Trophoblast cell (in vitro differentiated cells and primary cell): ENCODE results near the gene CLTB. TPM values are rescaled to one million over a fixed set of nuclear protein-coding genes. Genes with fewer than 3 reads are reported as not detected.

Experiments used
- DNase-seq, 2 donors: peaks; one replicate each; pipeline ENCODE4 v3.0.0-alpha.2; 2016
- H2AFZ ChIP-seq: 2 replicates; pipeline ENCODE4 v1.6.1; 2013; ENCODE audit warnings: low read length, moderate library complexity, mild to moderate bottlenecking; ENCODE audit not compliant: insufficient read depth, poor library complexity
- H2AK5ac ChIP-seq: 2 replicates; pipeline ENCODE4 v1.6.1; 2013; ENCODE audit warnings: mild to moderate bottlenecking, low read length
- H2BK120ac ChIP-seq: 2 replicates; pipeline ENCODE4 v1.6.1; 2013; ENCODE audit warnings: low read length, mild to moderate bottlenecking, moderate library complexity; ENCODE audit not compliant: insufficient read depth, poor library complexity
- H2BK12ac ChIP-seq: 2 replicates; pipeline ENCODE4 v1.6.1; 2013; ENCODE audit warnings: mild to moderate bottlenecking, low read length, moderate library complexity
- H2BK5ac ChIP-seq: 2 replicates; pipeline ENCODE4 v1.6.1; 2013; ENCODE audit warnings: low read length, low read depth, moderate library complexity, mild to moderate bottlenecking; ENCODE audit not compliant: poor library complexity
- H3K14ac ChIP-seq: 2 replicates; pipeline ENCODE4 v1.6.1; 2013; ENCODE audit warnings: mild to moderate bottlenecking, low read length
- H3K18ac ChIP-seq: 2 replicates; pipeline ENCODE4 v1.6.1; 2013; ENCODE audit warnings: mild to moderate bottlenecking, low read length
- H3K23ac ChIP-seq: 2 replicates; pipeline ENCODE4 v1.6.1; 2013; ENCODE audit warnings: low read length
- H3K27ac ChIP-seq: 2 replicates; pipeline ENCODE4 v1.5.1; 2013; ENCODE audit warnings: low read depth, mild to moderate bottlenecking, inconsistent platforms, low read length, moderate library complexity
- H3K27me3 ChIP-seq: 2 replicates; pipeline ENCODE4 v1.6.1; 2013; ENCODE audit warnings: inconsistent platforms, mild to moderate bottlenecking, low read length, moderate library complexity; ENCODE audit not compliant: insufficient read depth
- H3K36me3 ChIP-seq, 2 experiments: 1 replicate in 1 of 2; 2 replicates in 1 of 2; pipeline ENCODE4 v1.6.1; 2013; ENCODE audit warnings: low read length in 2 of 2, mild to moderate bottlenecking in 2 of 2, moderate library complexity in 1 of 2; ENCODE audit not compliant: insufficient read depth in 2 of 2, control insufficient read depth in 1 of 2
- H3K4ac ChIP-seq: 2 replicates; pipeline ENCODE4 v1.6.1; 2013; ENCODE audit warnings: low read depth, mild to moderate bottlenecking, low read length, moderate library complexity
- H3K4me1 ChIP-seq, 2 experiments: 1 replicate in 1 of 2; 2 replicates in 1 of 2; pipeline ENCODE4 v1.6.1; 2013; ENCODE audit warnings: low read length in 2 of 2, mild to moderate bottlenecking in 2 of 2, moderate library complexity in 1 of 2; ENCODE audit not compliant: insufficient read depth in 2 of 2, control insufficient read depth in 1 of 2
- H3K4me2 ChIP-seq: 2 replicates; pipeline ENCODE4 v1.6.1; 2013; ENCODE audit warnings: inconsistent platforms, mild to moderate bottlenecking, low read length, moderate library complexity
- H3K4me3 ChIP-seq: 2 replicates; pipeline ENCODE4 v1.5.1; 2013; ENCODE audit warnings: mild to moderate bottlenecking, low read depth, low read length, inconsistent platforms
- H3K79me1 ChIP-seq: one replicate; pipeline ENCODE4 v1.6.1; 2013; ENCODE audit warnings: low read length
- H3K79me2 ChIP-seq: 2 replicates; pipeline ENCODE4 v1.6.1; 2013; ENCODE audit warnings: low read length, mild to moderate bottlenecking; ENCODE audit not compliant: control insufficient read depth, insufficient read depth, poor library complexity
- H3K9ac ChIP-seq: 2 replicates; pipeline ENCODE4 v1.6.1; 2013; ENCODE audit warnings: mild to moderate bottlenecking, low read length
- H3K9me3 ChIP-seq: 2 replicates; pipeline ENCODE4 v1.6.1; 2013; ENCODE audit warnings: low read depth, mild to moderate bottlenecking, control low read depth, inconsistent platforms, low read length; ENCODE audit not compliant: insufficient read depth
- H4K12ac ChIP-seq: 2 replicates; pipeline ENCODE4 v1.6.1; 2013; ENCODE audit warnings: low read depth, mild to moderate bottlenecking, low read length, moderate library complexity
- H4K8ac ChIP-seq: 2 replicates; pipeline ENCODE4 v1.6.1; 2013; ENCODE audit warnings: low read depth, mild to moderate bottlenecking, low read length, moderate library complexity
- H4K91ac ChIP-seq: one replicate; pipeline ENCODE4 v1.6.1; 2013; ENCODE audit warnings: low read depth, mild to moderate bottlenecking, low read length, moderate library complexity
- WGBS: extraction: QIAGEN DNeasy Blood & Tissue Kit; methylation state at CpG from one replicate; pipeline ENCODE4 v1.1.7; 2013; ENCODE audit warnings: missing lambda C conversion rate; ENCODE audit not compliant: insufficient read length, insufficient coverage; ENCODE audit errors: extremely low coverage; 5-methylcytosine and 5-hydroxymethylcytosine counted together
- polyA plus RNA-seq: library from polyadenylated mRNA; stranded (reverse); fragments of 200-250 nt; gene quantifications from 2 replicates; pipeline ENCODE4 v1.2.3, GENCODE V29; 2013

Gene CLTB, protein sequence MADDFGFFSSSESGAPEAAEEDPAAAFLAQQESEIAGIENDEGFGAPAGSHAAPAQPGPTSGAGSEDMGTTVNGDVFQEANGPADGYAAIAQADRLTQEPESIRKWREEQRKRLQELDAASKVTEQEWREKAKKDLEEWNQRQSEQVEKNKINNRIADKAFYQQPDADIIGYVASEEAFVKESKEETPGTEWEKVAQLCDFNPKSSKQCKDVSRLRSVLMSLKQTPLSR
- 128 and 137 TPM in 2 replicates for polyA plus RNA-seq

DNA sequence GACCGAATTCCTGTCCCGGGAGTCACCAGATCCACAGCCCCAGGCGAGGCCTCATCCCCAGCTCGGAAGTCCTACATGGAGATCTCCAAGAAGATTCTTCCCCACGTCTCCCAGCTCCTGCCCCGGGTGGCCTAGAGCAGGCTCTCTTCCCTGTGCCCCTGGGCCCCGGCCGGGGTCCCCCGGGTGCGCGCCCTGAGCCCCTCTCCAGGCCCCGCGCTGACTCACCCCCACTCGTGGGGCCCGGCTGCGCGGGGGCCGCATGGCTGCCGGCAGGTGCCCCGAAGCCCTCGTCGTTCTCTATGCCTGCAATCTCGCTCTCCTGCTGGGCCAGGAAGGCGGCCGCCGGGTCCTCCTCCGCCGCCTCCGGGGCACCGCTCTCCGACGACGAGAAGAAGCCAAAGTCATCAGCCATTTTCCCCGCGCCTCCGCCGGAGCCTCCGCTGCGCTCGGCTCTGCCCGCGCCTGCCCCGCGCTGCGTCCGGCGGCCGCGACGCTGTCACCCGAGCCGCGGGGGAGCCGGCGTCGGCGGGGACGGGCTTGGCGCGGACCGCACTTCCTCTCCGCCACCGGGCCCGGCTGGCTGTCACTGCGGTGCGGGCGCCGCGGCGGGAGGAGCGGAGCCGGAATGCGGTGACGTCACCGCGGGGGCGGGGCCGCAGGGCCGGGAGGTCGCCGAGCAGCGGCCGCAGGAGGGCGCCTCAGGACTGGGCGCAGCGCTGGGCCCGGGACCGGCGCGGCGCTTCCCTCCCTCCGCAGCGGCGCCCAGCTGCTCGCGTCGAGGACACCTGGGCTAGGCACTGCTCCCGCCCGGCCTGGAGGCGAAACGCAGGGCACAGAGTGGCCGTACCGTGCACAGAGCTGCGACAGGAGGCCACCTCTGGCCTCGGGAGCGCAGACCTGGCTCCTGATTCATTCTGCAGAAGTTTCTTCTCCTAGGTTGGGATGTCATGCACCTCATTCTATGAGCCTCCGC is at the start of gene CLTB:
Gene CLTB (minus strand): TSS at position 588 of the 973 bp plus-strand sequence. CDS start 176 bp downstream, at position 412.
- Histone ChIP-seq H2BK120ac (peak within 1 kb of the TSS; percentile 79), H2BK12ac (peak within 1 kb of the TSS; percentile 82), H3K79me1 (peaks cover 20% of the 10 kb centered on the region), H3K18ac (peak within 1 kb of the TSS; percentile 93), H3K9ac (peak within 1 kb of the TSS; percentile 88), H3K9me3 (no peaks in the 10 kb centered on the region), H3K14ac (peak within 1 kb of the TSS; percentile 97), H3K27ac (peak within 1 kb of the TSS; percentile 95), H3K27me3 (no peaks in the 10 kb centered on the region), H3K4me1 (peaks cover 31 to 34% of the 10 kb centered on the region in 2 experiments), H2AFZ (peak within 1 kb of the TSS; percentile 40), H4K8ac (peak within 1 kb of the TSS; percentile 84), H3K4ac (peak within 1 kb of the TSS; percentile 93), H4K12ac (peak within 1 kb of the TSS; percentile 68), H3K36me3 (peaks cover 1 to 2% of the 10 kb centered on the region in 2 experiments), H4K91ac (peak within 1 kb of the TSS; percentile 86), H2BK5ac (peak within 1 kb of the TSS; percentile 94), H3K4me2 (peak within 1 kb of the TSS; percentile 70), H2AK5ac (peak within 1 kb of the TSS; percentile 94), H3K4me3 (peak within 1 kb of the TSS; percentile 94), H3K79me2 (peaks cover 14% of the 10 kb centered on the region), H3K23ac (no peak within 1 kb of the TSS)
- DNase-seq: peak; percentile 93 to 95
- no CpG with 5 or more reads among the region's 107 CpGs for WGBS

DNA sequence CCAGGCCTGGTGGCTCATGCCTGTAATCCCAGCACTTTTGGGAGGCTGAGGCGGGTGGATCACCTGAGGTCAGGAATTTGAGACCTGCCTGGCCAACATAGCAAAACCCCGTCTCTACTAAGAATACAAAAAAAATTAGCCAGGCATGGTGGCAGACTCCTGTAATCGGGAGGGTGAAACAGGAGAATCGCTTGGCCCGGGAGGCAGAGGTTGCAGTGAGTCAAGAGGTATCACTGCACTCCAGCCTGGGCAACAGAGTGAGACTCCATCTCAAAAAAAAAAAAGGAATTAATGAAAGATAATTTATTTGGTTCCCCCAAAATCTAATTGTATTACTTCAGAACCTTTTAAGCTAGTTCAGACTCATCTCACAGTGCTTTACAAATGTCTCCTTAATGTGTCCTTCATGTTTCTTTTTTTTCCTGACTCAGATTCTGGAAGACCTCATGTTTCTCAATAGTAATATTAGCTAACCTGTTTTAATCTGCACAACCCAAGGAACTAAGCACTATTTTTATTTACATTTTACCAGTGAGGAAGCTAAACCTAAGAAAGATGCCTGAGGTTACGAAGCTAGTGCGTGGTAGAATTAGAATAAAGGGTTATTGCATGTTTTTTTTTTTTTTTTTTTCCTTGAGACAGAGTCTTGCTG is 46.9 kb upstream of the CLTB start:
- no peaks in the 10 kb centered on the region for H3K79me1 ChIP-seq
- H3K27me3 ChIP-seq: no peaks in the 10 kb centered on the region
- no peak overlapping the region for H3K4me3 ChIP-seq
- no peak for DNase-seq
- no peak overlapping the region for H3K14ac ChIP-seq
- no peak overlapping the region for H2BK12ac ChIP-seq
- no peak overlapping the region for H4K12ac ChIP-seq
- no peak overlapping the region for H4K8ac ChIP-seq
- no peak overlapping the region for H2AK5ac ChIP-seq
- no peak overlapping the region for H3K9ac ChIP-seq
- H2BK120ac ChIP-seq: no peak overlapping the region
- no peak overlapping the region for H3K18ac ChIP-seq
- H3K36me3 ChIP-seq: peaks cover 8 to 10% of the 10 kb centered on the region in 2 experiments
- H3K9me3 ChIP-seq: no peaks in the 10 kb centered on the region
- WGBS: no CpG with 5 or more reads among the region's 7 CpGs
- H3K4me2 ChIP-seq: no peak overlapping the region
- H3K79me2 ChIP-seq: no peaks in the 10 kb centered on the region
- no peak overlapping the region for H3K4ac ChIP-seq
- H3K4me1 ChIP-seq: no peaks in the 10 kb centered on the region
- H2BK5ac ChIP-seq: no peak overlapping the region
- H3K23ac ChIP-seq: no peak overlapping the region
- no peak overlapping the region for H4K91ac ChIP-seq
- H2AFZ ChIP-seq: no peak overlapping the region
- no peak overlapping the region for H3K27ac ChIP-seq

DNA sequence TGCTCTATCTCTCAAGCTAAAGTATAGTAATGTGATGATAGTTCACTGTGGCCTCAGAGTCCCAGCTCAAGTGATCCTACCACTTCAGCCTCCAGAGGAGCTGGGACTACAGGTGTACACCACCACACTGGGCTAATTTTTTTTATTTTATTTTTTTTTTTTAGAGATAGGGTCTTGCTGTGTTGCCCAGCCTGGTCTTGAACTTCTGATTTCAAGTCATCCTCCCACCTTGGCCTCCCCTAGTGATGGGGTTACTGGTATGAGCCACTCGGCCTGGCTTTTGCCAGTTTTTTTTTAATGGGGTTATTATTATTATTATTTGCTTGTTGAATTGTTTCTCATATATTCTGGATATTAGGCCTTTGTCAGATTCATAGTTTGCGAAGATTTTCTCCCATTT is 45.0 kb upstream of the CLTB start:
- Histone ChIP-seq H2AFZ (no peak overlapping the region), H2BK5ac (no peak overlapping the region), H2BK12ac (no peak overlapping the region), H3K27me3 (no peaks in the 10 kb centered on the region), H3K4ac (peak overlapping the region; percentile 36), H3K18ac (no peak overlapping the region), H3K4me2 (no peak overlapping the region), H2AK5ac (no peak overlapping the region), H3K4me3 (no peak overlapping the region), H2BK120ac (no peak overlapping the region), H4K91ac (no peak overlapping the region), H3K36me3 (peaks cover 7 to 10% of the 10 kb centered on the region in 2 experiments), H3K14ac (no peak overlapping the region), H4K8ac (no peak overlapping the region), H3K79me2 (no peaks in the 10 kb centered on the region), H3K4me1 (no peaks in the 10 kb centered on the region), H3K27ac (no peak overlapping the region), H4K12ac (no peak overlapping the region), H3K79me1 (no peaks in the 10 kb centered on the region), H3K9me3 (no peaks in the 10 kb centered on the region), H3K9ac (no peak overlapping the region), H3K23ac (no peak overlapping the region)
- no peak for DNase-seq
- WGBS: no CpG with 5 or more reads among the region's 2 CpGs

DNA sequence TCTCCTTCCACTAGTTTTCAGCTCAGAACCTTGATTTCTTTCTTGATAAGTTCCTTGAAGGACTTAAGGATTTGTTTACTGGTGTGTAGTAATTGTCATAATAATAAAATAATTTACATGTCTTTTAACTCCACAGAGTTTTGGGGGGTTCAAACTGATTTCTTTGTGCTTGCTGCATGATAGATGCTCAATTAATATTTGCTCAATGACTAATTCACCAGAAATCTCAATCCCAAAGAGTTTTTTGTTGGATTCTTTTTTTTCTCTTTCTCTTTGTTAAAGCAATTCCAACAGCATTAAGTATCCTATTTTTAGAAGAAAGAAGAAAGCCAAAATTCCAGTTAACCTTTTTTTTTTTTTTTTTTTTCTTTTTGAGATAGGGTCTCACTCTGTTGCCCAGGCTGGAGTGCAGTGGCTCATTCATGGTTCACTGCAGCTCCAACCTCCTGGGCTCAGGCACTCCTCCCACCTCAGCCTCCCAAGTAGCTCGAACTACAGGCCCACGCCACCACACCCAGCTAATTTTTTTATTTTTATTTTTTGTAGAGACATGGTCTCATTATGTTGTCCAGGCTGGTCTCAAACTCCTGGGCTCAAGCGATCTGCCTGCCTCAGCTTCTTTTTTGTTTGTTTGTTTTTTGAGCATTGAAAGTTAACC is 42.7 kb upstream of the CLTB start:
- Histone ChIP-seq H3K4me2 (no peak overlapping the region), H3K27ac (no peak overlapping the region), H4K91ac (no peak overlapping the region), H3K9ac (no peak overlapping the region), H3K36me3 (peaks cover 4 to 6% of the 10 kb centered on the region in 2 experiments), H4K8ac (no peak overlapping the region), H3K18ac (no peak overlapping the region), H2BK120ac (no peak overlapping the region), H3K27me3 (no peaks in the 10 kb centered on the region), H3K4me1 (no peaks in the 10 kb centered on the region), H3K79me1 (no peaks in the 10 kb centered on the region), H3K23ac (no peak overlapping the region), H2BK5ac (no peak overlapping the region), H2AK5ac (no peak overlapping the region), H3K9me3 (no peaks in the 10 kb centered on the region), H3K4me3 (no peak overlapping the region), H2BK12ac (no peak overlapping the region), H2AFZ (no peak overlapping the region), H4K12ac (no peak overlapping the region), H3K79me2 (no peaks in the 10 kb centered on the region), H3K14ac (no peak overlapping the region), H3K4ac (peak overlapping the region; percentile 36)
- WGBS: no CpG with 5 or more reads among the region's 3 CpGs
- DNase-seq: no peak
